ENCODE data around the gene LTF. TPM values are rescaled to one million over a fixed set of nuclear protein-coding genes. Genes with fewer than 3 reads are reported as not detected.
"Not testable (repeated sequence)": the region's sequence is repeated elsewhere in the genome, so short reads cannot be mapped to it uniquely, and the experiment has no call there.

The LTF gene
- total RNA-seq, 1 experiment from 2014 or later, result not detected

- H3K27ac ChIP-seq (ENCODE audit: low read depth, low read length); H3K4me1 ChIP-seq (ENCODE audit: control insufficient read depth in 1 of 2, insufficient read depth in 2 of 2, low read length in 2 of 2); POLR2A ChIA-PET; intact Hi-C loops (cut with micrococcal nuclease); H3K27me3 ChIP-seq (ENCODE audit: insufficient read depth, low read length); H4K20me1 ChIP-seq (ENCODE audit: insufficient read depth); H3K4me2 ChIP-seq (ENCODE audit: low read length); H3K4me3 ChIP-seq (replicated peaks in 1 of 2; ENCODE audit: low read depth in 1 of 2, low read length in 2 of 2); H2AFZ ChIP-seq (ENCODE audit: low read depth, low read length, poor library complexity, severe bottlenecking); H3K36me3 ChIP-seq (ENCODE audit: control insufficient read depth in 1 of 2, insufficient read depth in 2 of 2, low read length in 2 of 2); DNase-seq (ENCODE audit: low read depth, low spot score); H3K9me2 ChIP-seq (ENCODE audit: insufficient read depth); H3K79me2 ChIP-seq (ENCODE audit: insufficient read depth, low read length); ATAC-seq; H3K9me3 ChIP-seq (ENCODE audit: control insufficient read depth in 1 of 2, insufficient read depth in 1 of 2, low read depth in 1 of 2, low read length in 2 of 2); H3K9ac ChIP-seq (ENCODE audit: low read length); BruUV-seq (replicated peaks); CTCF ChIA-PET; RAD21 ChIA-PET (ENCODE audit: low non-redundant PET in 1 of 2, low total read pairs in 2 of 2, uncharacterized antibody in 2 of 2, unreplicated experiment in 2 of 2): not testable (repeated sequence)
Measured at GRCh38 chr3:46431905-46432304, 32.8 kb downstream of the LTF start.

DNA sequence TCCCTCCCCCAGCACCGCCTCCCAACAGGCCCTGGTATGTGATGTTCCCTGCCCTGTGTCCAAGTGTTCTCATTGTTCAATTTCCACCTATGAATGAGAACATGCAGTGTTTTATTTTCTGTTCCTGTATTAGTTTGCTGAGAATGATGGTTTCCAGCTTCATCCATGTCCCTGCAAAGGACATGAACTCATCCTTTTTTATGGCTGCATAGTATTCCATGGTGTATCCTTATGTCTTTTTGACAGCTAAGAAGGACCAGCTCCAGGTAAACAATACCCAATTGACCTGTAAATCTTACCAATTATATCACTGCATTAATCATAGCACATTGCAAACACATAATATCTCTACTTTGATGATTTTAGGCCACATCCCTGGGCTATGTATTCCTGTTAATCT, 33.8 kb downstream of the LTF start:
- H3K27ac ChIP-seq (ENCODE audit: low read depth, low read length); H3K27me3 ChIP-seq (ENCODE audit: insufficient read depth, low read length); H3K4me3 ChIP-seq (replicated peaks in 1 of 2; ENCODE audit: low read depth in 1 of 2, low read length in 2 of 2); H3K9me3 ChIP-seq (ENCODE audit: control insufficient read depth in 1 of 2, insufficient read depth in 1 of 2, low read depth in 1 of 2, low read length in 2 of 2); H3K79me2 ChIP-seq (ENCODE audit: insufficient read depth, low read length); H2AFZ ChIP-seq (ENCODE audit: low read depth, low read length, poor library complexity, severe bottlenecking); DNase-seq (ENCODE audit: low read depth, low spot score); ATAC-seq; H3K9me2 ChIP-seq (ENCODE audit: insufficient read depth); H4K20me1 ChIP-seq (ENCODE audit: insufficient read depth); H3K4me2 ChIP-seq (ENCODE audit: low read length); H3K4me1 ChIP-seq (ENCODE audit: control insufficient read depth in 1 of 2, insufficient read depth in 2 of 2, low read length in 2 of 2); H3K9ac ChIP-seq (ENCODE audit: low read length); H3K36me3 ChIP-seq (ENCODE audit: control insufficient read depth in 1 of 2, insufficient read depth in 2 of 2, low read length in 2 of 2); POLR2A ChIA-PET; RAD21 ChIA-PET (ENCODE audit: low non-redundant PET in 1 of 2, low total read pairs in 2 of 2, uncharacterized antibody in 2 of 2, unreplicated experiment in 2 of 2); BruUV-seq (replicated peaks); intact Hi-C loops (cut with micrococcal nuclease); CTCF ChIA-PET: not testable (repeated sequence)

- Histone ChIP-seq H2AFZ (ENCODE audit: low read depth, low read length, poor library complexity, severe bottlenecking) (no peak overlapping the region), H4K20me1 (ENCODE audit: insufficient read depth) (no peaks in the 10 kb centered on the region), H3K4me3 (replicated peaks in 1 of 2; ENCODE audit: low read depth in 1 of 2, low read length in 2 of 2) (no peak overlapping the region), H3K9me3 (ENCODE audit: control insufficient read depth in 1 of 2, insufficient read depth in 1 of 2, low read depth in 1 of 2, low read length in 2 of 2) (peaks cover 0 to 5% of the 10 kb centered on the region in 2 experiments; a peak in 1 of 4 replicates), H3K79me2 (ENCODE audit: insufficient read depth, low read length) (no peaks in the 10 kb centered on the region), H3K27me3 (ENCODE audit: insufficient read depth, low read length) (no peaks in the 10 kb centered on the region), H3K27ac (ENCODE audit: low read depth, low read length) (no peak overlapping the region), H3K9ac (ENCODE audit: low read length) (no peak overlapping the region), H3K9me2 (ENCODE audit: insufficient read depth) (no peaks in the 10 kb centered on the region), H3K4me1 (ENCODE audit: control insufficient read depth in 1 of 2, insufficient read depth in 2 of 2, low read length in 2 of 2) (no peaks in the 10 kb centered on the region), H3K4me2 (ENCODE audit: low read length) (no peak overlapping the region), H3K36me3 (ENCODE audit: control insufficient read depth in 1 of 2, insufficient read depth in 2 of 2, low read length in 2 of 2) (no peaks in the 10 kb centered on the region)
- ATAC-seq (no peak), DNase-seq (ENCODE audit: low read depth, low spot score) (no peak)
- no TSS peak for BruUV-seq (replicated peaks)
- ChIA-PET POLR2A (no interaction called here), RAD21 (ENCODE audit: low non-redundant PET in 1 of 2, low total read pairs in 2 of 2, uncharacterized antibody in 2 of 2, unreplicated experiment in 2 of 2) (no interaction called here), CTCF (interaction anchor here (1.2 kb wide), 1 partner anchor 20 kb away, joined by 6 read pairs; no protein-coding TSS in a partner anchor)
- intact Hi-C loops (cut with micrococcal nuclease), result no loop called here
- TF ChIP-seq RAD21 (IDR thresholded peaks at IDR 0.05; ENCODE audit: low read depth) (no peak), POLR2A (IDR thresholded peaks at IDR 0.05; ENCODE audit: borderline replicate concordance, extremely low read depth, insufficient read depth, insufficient read length) (no peak), TCF7L2 (IDR thresholded peaks at IDR 0.05; ENCODE audit: borderline replicate concordance, extremely low read depth, insufficient read depth, insufficient read length) (no peak), POLR2AphosphoS5 (IDR thresholded peaks at IDR 0.05; ENCODE audit: low read depth, low read length) (no peak), EGR1 (IDR thresholded peaks at IDR 0.05; ENCODE audit: low read depth) (no peak)
Measured at GRCh38 chr3:46429671-46430070, 35.0 kb downstream of the LTF start.
